ENCODE measurements around the gene SDR42E1. TPM values are rescaled to one million over a fixed set of nuclear protein-coding genes. Genes with fewer than 3 reads are reported as not detected.

Gene SDR42E1
- total RNA-seq, 4 donors from 2014 or later = 1.8 to 3.3 (median 2.1) TPM

- ATAC-seq (ENCODE audit: low FRiP score) = no peak
- TF ChIP-seq, protein P1, sequence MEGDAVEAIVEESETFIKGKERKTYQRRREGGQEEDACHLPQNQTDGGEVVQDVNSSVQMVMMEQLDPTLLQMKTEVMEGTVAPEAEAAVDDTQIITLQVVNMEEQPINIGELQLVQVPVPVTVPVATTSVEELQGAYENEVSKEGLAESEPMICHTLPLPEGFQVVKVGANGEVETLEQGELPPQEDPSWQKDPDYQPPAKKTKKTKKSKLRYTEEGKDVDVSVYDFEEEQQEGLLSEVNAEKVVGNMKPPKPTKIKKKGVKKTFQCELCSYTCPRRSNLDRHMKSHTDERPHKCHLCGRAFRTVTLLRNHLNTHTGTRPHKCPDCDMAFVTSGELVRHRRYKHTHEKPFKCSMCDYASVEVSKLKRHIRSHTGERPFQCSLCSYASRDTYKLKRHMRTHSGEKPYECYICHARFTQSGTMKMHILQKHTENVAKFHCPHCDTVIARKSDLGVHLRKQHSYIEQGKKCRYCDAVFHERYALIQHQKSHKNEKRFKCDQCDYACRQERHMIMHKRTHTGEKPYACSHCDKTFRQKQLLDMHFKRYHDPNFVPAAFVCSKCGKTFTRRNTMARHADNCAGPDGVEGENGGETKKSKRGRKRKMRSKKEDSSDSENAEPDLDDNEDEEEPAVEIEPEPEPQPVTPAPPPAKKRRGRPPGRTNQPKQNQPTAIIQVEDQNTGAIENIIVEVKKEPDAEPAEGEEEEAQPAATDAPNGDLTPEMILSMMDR (IDR thresholded peaks at IDR 0.05) = no peak
- DNase-seq (ENCODE audit: low spot score) = no peak
Observed at GRCh38 chr16:82051656-82052055, 40.4 kb upstream of the SDR42E1 start.

GRCh38 chr16:82050909-82051357 lies 39.7 kb upstream of the SDR42E1 start:
- TF ChIP-seq, protein P1 (IDR thresholded peaks at IDR 0.05) = no peak
- ATAC-seq (ENCODE audit: low FRiP score) (no peak), DNase-seq (ENCODE audit: low spot score) (no peak)

DNA sequence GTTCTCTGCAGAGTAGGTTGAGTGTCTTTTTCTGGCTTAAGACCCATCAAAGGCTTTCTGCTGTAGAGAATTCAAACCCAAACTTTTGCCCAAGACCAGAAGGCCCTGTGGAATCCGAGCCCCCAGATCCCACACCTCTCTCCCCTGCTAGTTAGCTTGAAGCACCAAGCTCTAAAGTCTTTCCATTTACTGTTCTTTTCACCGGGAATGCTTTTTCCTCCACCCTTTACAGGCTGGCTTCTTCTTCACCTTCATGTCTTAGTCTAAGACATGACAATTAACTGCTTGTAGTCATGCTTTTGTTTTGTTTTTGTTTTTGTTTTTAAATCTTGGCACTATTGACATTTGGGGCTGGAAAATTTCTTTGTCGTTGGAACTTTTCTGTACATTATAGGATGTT lies 39.2 kb upstream of the SDR42E1 start:
- TF ChIP-seq, protein P1 (IDR thresholded peaks at IDR 0.05) = no peak
- ATAC-seq (ENCODE audit: low FRiP score) (no peak), DNase-seq (ENCODE audit: low spot score) (no peak)

DNA sequence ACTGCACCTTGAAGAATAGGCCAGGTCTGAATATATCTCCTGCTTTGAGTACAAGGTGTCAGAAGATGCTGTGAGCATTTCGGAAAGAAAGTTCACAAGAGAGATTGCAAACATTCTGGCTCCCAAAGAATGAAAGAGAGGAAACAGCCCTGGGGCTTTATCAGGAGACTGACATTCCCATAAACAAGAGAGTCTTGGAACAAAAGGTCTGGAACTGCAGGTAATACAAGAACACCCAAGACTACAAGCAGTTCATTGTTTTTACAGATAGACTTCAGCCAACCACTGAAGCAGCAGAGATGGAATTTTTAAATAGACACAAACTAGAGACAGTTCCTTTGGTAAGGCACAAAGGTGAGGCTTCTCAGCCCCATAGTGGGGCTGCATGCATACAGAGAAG lies 38.2 kb upstream of the SDR42E1 start:
- DNase-seq (ENCODE audit: low spot score) (no peak), ATAC-seq (ENCODE audit: low FRiP score) (no peak)
- TF ChIP-seq, protein P1 (IDR thresholded peaks at IDR 0.05) = no peak

DNA sequence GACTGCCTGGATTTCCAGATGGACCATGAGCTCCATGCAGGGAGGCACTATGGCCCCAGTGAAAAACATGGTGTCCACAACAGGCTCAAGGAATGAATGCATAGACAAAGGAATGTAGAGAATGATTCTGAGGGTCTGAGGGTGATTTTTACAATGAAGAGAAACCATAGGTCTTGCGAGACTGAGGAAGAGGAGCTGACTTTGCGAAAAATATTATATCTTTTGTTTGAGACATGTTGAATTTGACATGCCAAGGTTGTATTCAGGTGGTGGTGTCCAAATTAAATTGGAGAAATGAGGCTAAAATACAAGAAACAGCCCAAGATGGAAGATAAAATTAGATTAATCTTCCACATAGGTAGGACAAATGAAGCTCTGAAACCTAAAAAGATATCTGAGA lies 36.5 kb upstream of the SDR42E1 start:
- no peak for ATAC-seq (ENCODE audit: low FRiP score)
- TF ChIP-seq, protein P1 (IDR thresholded peaks at IDR 0.05) = no peak
- no peak for DNase-seq (ENCODE audit: low spot score)

GRCh38 chr16:82047374-82047773 lies 36.1 kb upstream of the SDR42E1 start:
- TF ChIP-seq, protein P1 (IDR thresholded peaks at IDR 0.05) = no peak
- no peak for DNase-seq (ENCODE audit: low spot score)
- no peak for ATAC-seq (ENCODE audit: low FRiP score)

DNA sequence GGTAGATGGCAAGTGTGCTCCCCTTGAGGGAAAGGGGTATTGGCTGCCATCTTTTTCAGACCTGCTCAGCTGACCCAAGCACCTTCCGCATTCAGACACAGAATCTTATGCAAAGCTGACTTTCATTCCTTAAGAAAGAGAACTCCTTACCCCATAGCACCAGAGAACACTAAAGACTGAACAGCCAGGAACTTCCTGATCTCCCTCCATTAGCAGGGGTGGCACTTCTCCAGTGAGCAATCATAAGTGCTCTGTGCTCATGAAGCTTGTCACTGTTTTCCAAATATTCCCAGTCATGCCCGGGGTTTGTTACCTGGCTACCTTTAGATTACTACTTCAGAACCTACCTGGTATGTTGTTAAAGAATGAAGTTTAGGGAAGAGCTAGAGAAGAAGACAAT lies 35.7 kb upstream of the SDR42E1 start:
- ATAC-seq (ENCODE audit: low FRiP score) (no peak), DNase-seq (ENCODE audit: low spot score) (no peak)
- TF ChIP-seq, protein P1 (IDR thresholded peaks at IDR 0.05) = no peak
